GM19463 (cell line): ENCODE results near the gene FCSK.
"Not testable (repeated sequence)": the region's sequence is repeated elsewhere in the genome, so short reads cannot be mapped to it uniquely, and the experiment has no call there.

ENCODE experiments used
- ATAC-seq: cut with Tn5 transposase; IDR thresholded peaks from one replicate; pipeline ENCODE4 v1.9.1; 2021; ENCODE audit warnings: mild to moderate bottlenecking, moderate library complexity; ENCODE audit not compliant: unreplicated experiment

FCSK gene

GRCh38 chr16:70522216-70523075 lies 68.1 kb downstream of the FCSK start:
- ATAC-seq: no peak

GRCh38 chr16:70523076-70523742 lies 68.8 kb downstream of the FCSK start, which contains the start of gene COG4:
COG4 (minus strand) TSS chr16:70523554; CDS start chr16:70523543, 11 bp downstream.
- ATAC-seq: peak; percentile 49

- ATAC-seq: peak; percentile 52
Measured at GRCh38 chr16:70523743-70524398, 69.5 kb downstream of the FCSK start, which contains the start of gene SF3B3. SF3B3 (plus strand) TSS chr16:70523816; CDS start chr16:70526657, 2,841 bp downstream.

GRCh38 chr16:70524399-70524825 lies 70.0 kb downstream of the FCSK start:
- not testable (repeated sequence) for ATAC-seq

- no peak for ATAC-seq
Measured at GRCh38 chr16:70526403-70526802, 72.0 kb downstream of the FCSK start.

GRCh38 chr16:70527315-70527996 lies 73.1 kb downstream of the FCSK start:
- no peak for ATAC-seq

- no peak for ATAC-seq
Measured at GRCh38 chr16:70529051-70529777, 74.8 kb downstream of the FCSK start.
